HG02610 (cell line): Measurements from ENCODE around the gene ZNF652.
"Not testable (repeated sequence)": the region's sequence is repeated elsewhere in the genome, so short reads cannot be mapped to it uniquely, and the experiment has no call there.

Experiments used
- ATAC-seq: cut with Tn5 transposase; IDR thresholded peaks from one replicate; pipeline ENCODE4 v1.9.1; 2021; ENCODE audit warnings: mild to moderate bottlenecking, moderate library complexity; ENCODE audit not compliant: unreplicated experiment

ZNF652 gene

DNA sequence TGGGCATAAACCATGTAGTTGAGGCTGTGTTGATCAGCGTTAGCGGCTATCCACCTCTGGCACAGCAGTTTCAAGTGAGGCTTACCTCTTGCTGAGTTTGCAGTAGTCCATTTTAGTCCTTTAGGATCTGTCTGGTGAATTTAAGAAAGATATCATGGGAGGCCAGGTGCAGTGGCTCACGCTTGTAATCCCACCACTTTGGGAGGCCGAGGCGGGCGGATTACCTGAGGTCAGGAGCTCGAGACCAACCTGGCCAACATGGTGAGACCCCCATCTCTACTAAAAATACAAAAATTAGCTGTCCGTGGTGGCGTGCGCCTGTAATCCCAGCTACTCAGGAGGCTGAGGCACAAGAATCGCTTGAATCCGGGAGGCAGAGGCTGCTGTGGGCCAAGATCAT is 86.1 kb downstream of the ZNF652 start:
- ATAC-seq: not testable (repeated sequence)

DNA sequence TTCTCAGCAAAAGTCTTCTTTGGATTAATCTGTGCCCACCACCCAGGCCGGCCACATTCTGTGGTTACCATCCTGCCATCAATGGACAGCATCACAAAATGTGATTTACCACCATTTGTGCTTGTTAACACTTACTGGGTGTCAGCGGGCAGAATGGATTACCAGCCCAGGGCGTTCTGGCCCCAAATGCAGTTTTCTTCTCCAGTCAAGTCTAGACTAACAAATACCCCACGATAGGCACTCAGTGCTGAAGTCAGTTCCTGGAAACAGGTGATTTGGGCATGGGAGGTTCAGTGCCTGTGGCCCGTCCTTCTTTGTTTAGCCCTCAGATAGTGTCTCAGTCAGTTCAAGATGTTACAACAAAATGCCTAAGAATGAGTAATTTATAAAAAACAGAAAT is 92.7 kb downstream of the ZNF652 start:
- ATAC-seq: no peak

DNA sequence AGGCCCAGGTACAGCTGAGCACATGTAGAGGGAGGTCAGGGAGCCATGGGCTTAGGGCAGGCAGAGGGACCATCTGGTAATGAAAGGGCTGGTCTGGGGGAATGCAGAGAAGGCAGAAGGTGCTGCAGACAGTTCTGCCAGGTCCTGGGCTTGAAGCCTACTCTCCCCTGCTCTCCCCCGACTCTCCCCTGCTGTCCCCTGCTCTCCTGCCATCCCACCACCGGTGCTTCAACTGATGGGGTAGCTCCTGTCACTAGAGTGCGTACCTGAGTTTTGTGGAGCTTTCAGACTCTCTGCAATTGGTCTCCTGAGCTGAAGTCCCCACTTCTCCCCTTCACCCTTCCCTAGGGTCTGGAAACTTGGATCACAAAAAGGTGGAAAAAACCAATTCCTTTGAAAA is 94.1 kb downstream of the ZNF652 start:
- no peak for ATAC-seq

DNA sequence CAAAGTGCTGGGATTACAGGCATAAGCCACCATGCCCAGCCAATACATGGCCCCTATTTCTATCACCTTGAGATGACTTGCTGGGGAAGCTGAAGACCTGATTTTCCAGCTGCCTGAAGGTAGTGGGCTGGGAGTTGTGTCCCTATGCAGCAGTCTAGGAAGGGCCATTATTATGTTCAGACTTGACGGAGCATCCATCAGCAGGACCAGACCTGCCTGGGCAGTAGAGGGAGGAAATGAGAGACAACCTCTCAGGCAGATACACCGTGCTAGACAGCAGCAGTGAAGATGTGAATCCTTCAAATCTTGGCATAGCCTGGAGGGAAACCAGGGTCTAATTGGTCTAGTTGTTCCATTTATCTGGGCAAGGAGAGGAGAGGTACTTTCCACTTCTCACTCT is 95.8 kb downstream of the ZNF652 start:
- no peak for ATAC-seq

DNA sequence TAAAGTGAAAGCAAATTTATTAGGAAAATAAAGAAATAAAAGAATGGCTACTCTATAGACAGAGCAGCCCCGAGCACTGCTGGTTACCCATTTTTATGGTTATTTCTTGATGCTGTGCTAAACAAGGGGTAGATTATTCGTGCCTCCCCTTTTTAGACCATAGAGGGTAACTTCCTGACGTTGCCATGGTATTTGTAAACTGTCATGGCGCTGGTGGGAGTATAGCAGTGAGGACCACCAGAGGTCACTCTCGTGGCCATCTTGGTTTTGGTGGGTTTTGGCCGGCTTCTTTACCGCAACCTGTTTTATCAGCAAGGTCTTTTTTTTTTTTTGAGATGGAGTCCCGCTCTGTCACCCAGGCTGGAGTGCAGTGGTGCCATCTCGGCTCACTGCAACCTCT is 100.5 kb downstream of the ZNF652 start:
- ATAC-seq: not testable (repeated sequence)

DNA sequence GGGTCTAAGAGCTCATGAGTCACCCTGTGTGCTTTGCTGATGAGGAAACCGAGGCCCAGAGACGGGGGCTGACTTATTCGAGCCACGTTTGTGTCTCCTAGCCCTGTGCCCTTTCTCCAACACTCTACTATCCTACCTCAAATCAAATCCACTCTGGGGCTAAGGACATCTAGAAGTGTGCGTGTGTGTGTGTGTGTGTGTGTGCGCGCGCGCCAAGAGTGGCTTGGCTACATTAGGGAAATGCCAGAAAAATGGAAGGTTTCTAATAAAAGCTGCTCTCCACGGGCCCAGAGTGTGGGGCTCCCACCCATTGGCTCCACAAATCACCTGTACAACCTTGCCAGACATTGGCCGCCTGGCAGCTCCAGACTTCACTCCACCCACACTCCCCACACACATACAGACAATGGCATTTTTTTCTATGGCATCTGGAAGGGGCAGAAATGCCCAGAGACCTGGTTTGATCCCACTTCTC is 101.2 kb downstream of the ZNF652 start:
- no peak for ATAC-seq

DNA sequence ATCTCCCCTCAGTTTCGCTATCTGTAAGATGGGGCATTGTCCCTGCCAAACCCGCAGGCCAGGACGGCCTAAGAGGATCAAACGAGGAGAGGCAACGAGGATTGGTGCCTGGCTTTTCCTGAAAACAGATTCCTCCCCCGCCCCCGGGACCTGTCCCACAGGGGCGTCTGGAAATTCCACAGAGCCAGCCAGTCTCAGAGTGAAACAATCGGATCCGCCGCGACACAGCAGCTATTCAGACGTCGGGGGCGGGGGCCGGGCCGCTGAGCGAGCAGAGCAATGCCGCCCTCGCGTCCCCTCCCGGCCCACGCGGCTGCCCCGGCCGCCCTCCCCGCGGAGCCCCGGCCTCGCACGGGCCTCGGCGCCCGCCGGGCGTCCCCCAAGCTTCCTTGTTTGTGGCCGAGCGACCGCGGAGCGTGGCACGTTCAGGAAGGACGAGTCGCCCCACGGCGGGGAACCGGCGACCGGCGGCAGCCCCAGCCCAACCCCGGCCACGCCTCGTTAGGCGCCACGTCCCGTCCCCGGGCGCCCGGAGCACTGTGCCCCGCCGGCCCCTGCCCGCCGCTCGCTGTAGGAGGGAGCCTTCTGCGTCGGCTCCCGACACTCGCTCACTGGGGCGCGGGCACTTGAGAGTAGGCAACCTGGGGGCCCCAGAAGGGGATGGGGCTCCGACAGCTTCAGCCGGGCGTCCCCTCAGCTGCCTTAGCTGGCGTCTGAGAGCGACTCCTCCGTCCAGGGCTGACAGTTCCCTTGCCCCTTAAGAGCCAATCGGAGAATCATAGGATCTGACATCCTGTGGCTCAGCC is 101.8 kb downstream of the ZNF652 start:
- no peak for ATAC-seq

DNA sequence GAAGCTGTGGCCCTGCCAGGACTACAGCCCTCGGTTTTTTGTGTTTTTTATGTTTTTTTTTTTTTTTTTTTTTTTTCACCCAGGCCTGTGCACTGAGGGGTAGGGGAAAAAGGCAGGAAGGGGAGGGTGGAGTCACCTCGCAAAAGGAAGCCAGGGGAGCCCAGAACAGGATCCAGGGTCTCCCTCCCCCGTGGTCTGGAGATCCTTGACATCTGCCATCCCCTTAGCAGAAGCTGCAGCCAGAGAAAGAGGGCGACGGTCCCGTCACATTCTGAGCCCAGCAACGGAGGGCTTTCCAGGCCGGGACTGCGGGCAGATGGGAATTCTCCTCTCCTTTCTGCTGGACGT is 102.4 kb downstream of the ZNF652 start:
- no peak for ATAC-seq

DNA sequence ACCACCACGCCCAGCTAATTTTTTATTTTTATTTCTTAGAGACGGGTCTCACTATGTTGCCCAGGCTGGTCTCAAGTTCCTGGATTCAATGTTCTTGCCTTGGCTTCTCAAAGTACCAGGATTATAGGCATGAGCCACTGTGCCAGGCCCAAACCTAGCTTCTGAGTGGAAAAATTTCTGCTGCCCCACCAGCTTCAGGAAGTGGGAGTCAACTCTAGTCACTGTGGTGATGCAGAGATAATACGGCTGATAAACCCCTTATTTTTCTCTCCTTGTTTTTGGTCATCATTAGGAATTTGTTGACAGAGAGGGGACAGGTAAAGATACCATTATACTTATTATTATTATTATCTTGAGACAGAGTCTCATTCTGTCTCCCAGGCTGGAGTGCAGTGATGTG is 103.7 kb downstream of the ZNF652 start:
- ATAC-seq: no peak

DNA sequence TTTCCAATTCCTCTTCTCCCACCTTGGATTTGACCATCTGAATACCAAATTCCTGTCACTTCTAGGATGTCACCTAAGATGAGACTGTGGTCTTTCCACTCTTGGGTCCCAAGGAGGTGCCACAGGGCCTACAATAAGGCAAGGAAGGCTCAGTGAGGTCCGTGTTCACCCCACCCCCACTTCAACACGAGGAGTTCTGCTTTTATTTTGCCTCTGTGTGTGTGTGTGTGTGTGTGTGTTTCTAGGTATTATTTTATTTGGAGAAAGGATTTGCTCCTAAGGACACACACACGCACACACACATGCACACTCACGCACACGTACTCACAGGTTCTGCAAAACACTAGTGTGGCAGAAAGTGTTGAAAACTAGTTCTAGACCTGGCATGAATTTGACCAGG is 106.9 kb downstream of the ZNF652 start:
- no peak for ATAC-seq

DNA sequence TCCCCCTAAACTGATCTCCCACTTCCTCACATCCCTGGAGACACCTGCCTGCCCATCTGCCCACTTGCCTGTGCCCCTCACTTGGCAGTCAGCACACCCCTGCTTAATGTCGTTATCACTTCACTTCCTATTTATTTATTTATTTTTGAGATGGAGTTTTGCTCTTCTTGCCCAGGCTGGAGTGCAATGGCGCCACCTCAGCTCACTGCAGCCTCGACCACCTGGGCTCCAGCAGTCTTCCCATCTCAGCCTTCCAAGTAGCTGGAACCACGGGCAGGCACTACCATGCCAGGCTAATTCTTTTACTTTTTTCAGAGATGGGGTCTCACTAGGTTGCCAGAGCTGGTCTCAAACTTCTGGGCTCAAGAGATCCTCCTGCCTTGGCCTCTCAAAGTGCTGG is 108.0 kb downstream of the ZNF652 start:
- no peak for ATAC-seq

DNA sequence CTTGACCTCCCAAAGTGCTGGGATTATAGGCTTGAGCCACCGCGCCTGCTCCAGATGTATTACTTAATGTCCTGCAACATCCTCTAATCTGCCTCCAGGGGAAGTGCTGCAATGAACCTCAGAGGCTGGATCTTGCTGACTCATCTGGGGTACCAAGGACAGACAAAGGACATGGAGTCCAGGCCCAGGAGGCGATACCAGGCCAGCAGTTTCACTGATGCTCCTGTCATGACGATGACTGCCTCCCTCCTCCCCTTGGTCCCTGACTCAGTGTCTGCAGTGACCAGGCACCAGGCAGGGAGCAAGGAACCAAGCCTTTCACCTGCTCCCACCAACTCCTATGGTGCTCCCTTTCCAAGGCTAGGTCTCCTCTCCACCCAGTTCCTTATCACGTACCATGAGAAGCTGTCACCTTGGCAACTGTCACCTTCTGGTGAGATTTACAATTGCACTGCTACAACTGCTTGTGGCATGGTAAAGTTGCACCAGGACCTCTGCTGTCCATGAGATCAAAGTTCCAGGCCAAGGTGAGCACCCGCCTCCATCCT is 109.8 kb downstream of the ZNF652 start:
- ATAC-seq: no peak

DNA sequence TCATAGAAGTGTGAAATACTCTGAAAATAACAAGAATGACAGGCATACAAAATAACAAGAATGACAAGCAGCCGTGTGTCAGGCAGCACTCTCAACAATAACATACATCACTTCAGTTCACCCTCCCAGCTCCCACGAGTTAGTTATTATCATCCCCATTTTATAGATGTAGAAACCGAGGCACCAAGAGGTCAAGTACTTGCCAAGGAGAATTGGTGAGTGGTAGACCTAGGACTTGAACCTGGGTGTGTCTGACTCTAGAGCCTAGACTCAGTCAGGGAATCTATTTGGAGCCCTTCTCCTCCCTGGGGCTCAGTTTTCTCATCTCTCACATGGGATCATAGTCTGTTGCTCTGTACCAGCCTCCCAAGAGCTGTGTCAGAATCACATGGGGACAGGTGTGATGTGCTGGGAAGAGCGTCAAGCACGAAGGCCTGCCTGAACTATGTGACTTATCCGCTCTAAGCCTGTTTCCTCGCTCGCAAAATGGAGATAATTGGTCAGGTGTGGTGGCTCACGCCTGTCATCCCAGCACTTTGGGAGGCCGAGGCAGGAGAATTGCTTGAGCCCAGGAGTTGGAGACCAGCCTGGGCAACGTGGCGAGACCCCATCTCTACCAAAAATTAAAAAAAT is 112.0 kb downstream of the ZNF652 start:
- no peak for ATAC-seq

DNA sequence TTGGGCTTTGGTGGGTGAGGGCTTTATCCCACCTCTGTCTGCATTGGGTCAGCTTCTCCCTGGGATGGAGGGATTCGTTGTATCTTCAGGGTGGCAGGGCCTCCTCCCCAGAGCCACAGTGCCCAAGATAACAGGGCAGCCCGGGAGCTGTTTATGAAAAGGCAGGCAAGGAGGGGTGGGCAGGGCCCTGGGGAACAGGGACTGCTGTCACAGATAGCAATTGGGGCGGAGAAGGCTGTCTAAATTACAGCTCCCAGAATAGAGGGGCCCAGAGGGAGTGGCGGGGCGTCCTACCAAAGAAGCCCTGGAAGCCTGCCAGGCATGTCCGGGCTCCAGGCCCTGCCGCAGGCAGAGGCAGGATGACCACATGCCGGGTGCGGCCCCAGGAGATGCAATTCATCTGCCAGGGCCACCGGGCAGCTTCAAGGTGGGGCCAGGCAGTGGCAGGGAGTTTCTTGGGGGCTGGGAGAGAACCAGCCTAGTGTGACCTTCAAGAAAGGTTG is 112.7 kb downstream of the ZNF652 start:
- ATAC-seq: no peak

DNA sequence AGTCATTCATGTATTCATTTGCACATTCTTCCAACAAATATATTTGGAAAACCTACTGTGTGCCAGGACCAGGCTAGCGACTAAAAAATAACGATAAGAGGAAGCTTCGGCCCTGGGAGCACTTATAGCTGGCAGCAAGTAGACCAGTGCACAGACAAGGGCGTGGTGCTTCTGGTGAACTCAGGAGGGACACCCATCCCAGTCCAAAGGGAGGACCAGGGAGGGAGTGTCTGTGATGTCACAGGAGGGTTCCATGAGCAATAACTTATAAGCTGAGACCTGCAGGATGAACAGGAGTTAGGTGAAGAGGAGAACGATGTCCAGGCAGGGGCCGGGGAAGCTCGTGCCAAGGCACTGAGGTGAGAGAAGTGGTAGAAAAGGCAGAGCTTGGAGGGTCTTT is 114.1 kb downstream of the ZNF652 start:
- no peak for ATAC-seq

DNA sequence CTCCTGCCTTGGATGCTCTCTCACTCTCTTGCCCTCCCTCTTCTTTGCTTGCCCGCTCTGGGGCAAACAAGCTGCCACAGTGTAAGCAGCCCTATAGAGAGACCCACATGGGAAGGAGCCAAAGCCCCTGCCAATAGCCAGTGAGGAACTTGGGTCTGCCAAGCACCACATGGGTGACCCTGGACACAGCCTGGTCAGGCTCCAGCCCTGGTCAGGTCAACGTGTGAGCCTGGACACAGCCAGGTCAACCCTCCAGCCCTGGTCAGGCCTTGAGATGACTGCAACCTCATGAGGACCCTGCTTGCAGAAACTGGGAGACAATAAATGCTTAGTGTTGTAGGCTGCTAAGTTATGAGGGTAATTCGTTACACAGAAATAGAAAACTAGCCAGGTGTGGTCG is 117.2 kb downstream of the ZNF652 start:
- no peak for ATAC-seq
